Measurements from ENCODE around the gene BAG2. TPM values are rescaled to one million over a fixed set of nuclear protein-coding genes. Genes with fewer than 3 reads are reported as not detected.
A peak's percentile ranks its signal among the peaks of the same experiment; 100 is the strongest.

The BAG2 gene
- total RNA-seq, 1 donor from 2014 or later = 5.0 TPM

- Mint-ChIP-seq H3K27me3 (ENCODE audit: low read depth) (no peaks in the 10 kb centered on the region), H3K9me3 (peaks cover 7% of the 10 kb centered on the region), H3K27ac (no peak overlapping the region), H3K36me3 (peaks cover 54% of the 10 kb centered on the region), H3K4me3 (no peak overlapping the region), H3K4me1 (peaks cover 10% of the 10 kb centered on the region)
- DNase-seq (ENCODE audit: low spot score in 2 of 2, unreplicated experiment in 2 of 2) = no peak
- no peak for TF ChIP-seq CTCF (IDR thresholded peaks at IDR 0.05; ENCODE audit: unreplicated experiment)
Measured at GRCh38 chr6:57143690-57144089, 28.4 kb upstream of the BAG2 start.

GRCh38 chr6:57147401-57147800 is 24.7 kb upstream of the BAG2 start:
- Mint-ChIP-seq H3K27ac (peak overlapping the region; percentile 45), H3K9me3 (peaks cover under 1% of the 10 kb centered on the region), H3K27me3 (ENCODE audit: low read depth) (no peaks in the 10 kb centered on the region), H3K4me3 (no peak overlapping the region), H3K36me3 (peaks cover 68% of the 10 kb centered on the region), H3K4me1 (peaks cover 10% of the 10 kb centered on the region)
- DNase-seq (ENCODE audit: low spot score in 2 of 2, unreplicated experiment in 2 of 2) = no peak
- no peak for TF ChIP-seq CTCF (IDR thresholded peaks at IDR 0.05; ENCODE audit: unreplicated experiment)

GRCh38 chr6:57147955-57148858 is 23.9 kb upstream of the BAG2 start:
- no peak for TF ChIP-seq CTCF (IDR thresholded peaks at IDR 0.05; ENCODE audit: unreplicated experiment)
- Mint-ChIP-seq H3K27ac (peak overlapping the region; percentile 45), H3K9me3 (no peaks in the 10 kb centered on the region), H3K36me3 (peaks cover 66% of the 10 kb centered on the region), H3K4me3 (no peak overlapping the region), H3K4me1 (peaks cover 10% of the 10 kb centered on the region), H3K27me3 (ENCODE audit: low read depth) (no peaks in the 10 kb centered on the region)
- no peak for DNase-seq (ENCODE audit: low spot score in 2 of 2, unreplicated experiment in 2 of 2)

GRCh38 chr6:57158658-57159057 is 13.5 kb upstream of the BAG2 start:
- no peak for DNase-seq (ENCODE audit: low spot score in 2 of 2, unreplicated experiment in 2 of 2)
- H3K4me1 Mint-ChIP-seq = no peaks in the 10 kb centered on the region
- H3K27me3 Mint-ChIP-seq (ENCODE audit: low read depth) = no peaks in the 10 kb centered on the region
- no peak overlapping the region for H3K27ac Mint-ChIP-seq
- no peak overlapping the region for H3K4me3 Mint-ChIP-seq
- no peak for TF ChIP-seq CTCF (IDR thresholded peaks at IDR 0.05; ENCODE audit: unreplicated experiment)
- H3K36me3 Mint-ChIP-seq = peaks cover 25% of the 10 kb centered on the region
- H3K9me3 Mint-ChIP-seq = peaks cover 3% of the 10 kb centered on the region

- no peaks in the 10 kb centered on the region for H3K27me3 Mint-ChIP-seq (ENCODE audit: low read depth)
- no peak overlapping the region for H3K27ac Mint-ChIP-seq
- DNase-seq (ENCODE audit: low spot score in 2 of 2, unreplicated experiment in 2 of 2) = no peak
- no peak overlapping the region for H3K4me3 Mint-ChIP-seq
- TF ChIP-seq CTCF (IDR thresholded peaks at IDR 0.05; ENCODE audit: unreplicated experiment) = no peak
- peaks cover 28% of the 10 kb centered on the region for H3K36me3 Mint-ChIP-seq
- peaks cover 7% of the 10 kb centered on the region for H3K9me3 Mint-ChIP-seq
- no peaks in the 10 kb centered on the region for H3K4me1 Mint-ChIP-seq
Measured at GRCh38 chr6:57159127-57159526, 13.0 kb upstream of the BAG2 start.
